ENCODE results near the gene PCSK9.

PCSK9 gene

GRCh38 chr1:55057270-55057955 is 18.1 kb downstream of the PCSK9 start:
- in situ Hi-C loops (cut with MboI; ENCODE audit: low sequenced_read_pairs), result no loop called here

GRCh38 chr1:55057956-55058298 is 18.6 kb downstream of the PCSK9 start:
- in situ Hi-C loops (cut with MboI; ENCODE audit: low sequenced_read_pairs), result no loop called here

GRCh38 chr1:55059302-55060132 is 20.2 kb downstream of the PCSK9 start:
- in situ Hi-C loops (cut with MboI; ENCODE audit: low sequenced_read_pairs), result no loop called here

GRCh38 chr1:55060133-55060999 is 21.0 kb downstream of the PCSK9 start:
- in situ Hi-C loops (cut with MboI; ENCODE audit: low sequenced_read_pairs), result no loop called here

GRCh38 chr1:55061000-55061705 is 21.8 kb downstream of the PCSK9 start:
- in situ Hi-C loops (cut with MboI; ENCODE audit: low sequenced_read_pairs), result no loop called here

GRCh38 chr1:55061706-55062321 is 22.5 kb downstream of the PCSK9 start:
- in situ Hi-C loops (cut with MboI; ENCODE audit: low sequenced_read_pairs), result no loop called here

- in situ Hi-C loops (cut with MboI; ENCODE audit: low sequenced_read_pairs), result no loop called here
These were observed 23.6 kb downstream of the PCSK9 start for GRCh38 chr1:55062801-55063576.

- in situ Hi-C loops (cut with MboI; ENCODE audit: low sequenced_read_pairs), result no loop called here
These were observed 24.2 kb downstream of the PCSK9 start for GRCh38 chr1:55063577-55063942.

GRCh38 chr1:55064071-55064581 is 24.8 kb downstream of the PCSK9 start:
- in situ Hi-C loops (cut with MboI; ENCODE audit: low sequenced_read_pairs), result no loop called here

- in situ Hi-C loops (cut with MboI; ENCODE audit: low sequenced_read_pairs), result no loop called here
These were observed 25.5 kb downstream of the PCSK9 start for GRCh38 chr1:55064861-55065263.

- in situ Hi-C loops (cut with MboI; ENCODE audit: low sequenced_read_pairs), result no loop called here
These were observed 26.3 kb downstream of the PCSK9 start for GRCh38 chr1:55065648-55066047.

GRCh38 chr1:55067022-55067778 is 27.9 kb downstream of the PCSK9 start:
- in situ Hi-C loops (cut with MboI; ENCODE audit: low sequenced_read_pairs), result no loop called here

GRCh38 chr1:55067914-55068313 is 28.6 kb downstream of the PCSK9 start:
- in situ Hi-C loops (cut with MboI; ENCODE audit: low sequenced_read_pairs), result no loop called here

- in situ Hi-C loops (cut with MboI; ENCODE audit: low sequenced_read_pairs), result no loop called here
These were observed 29.3 kb downstream of the PCSK9 start for GRCh38 chr1:55068638-55069037.

- in situ Hi-C loops (cut with MboI; ENCODE audit: low sequenced_read_pairs), result no loop called here
These were observed 29.9 kb downstream of the PCSK9 start for GRCh38 chr1:55069280-55069679.

GRCh38 chr1:55070293-55071164 is 31.2 kb downstream of the PCSK9 start:
- in situ Hi-C loops (cut with MboI; ENCODE audit: low sequenced_read_pairs), result no loop called here

- in situ Hi-C loops (cut with MboI; ENCODE audit: low sequenced_read_pairs), result no loop called here
These were observed 32.1 kb downstream of the PCSK9 start for GRCh38 chr1:55071477-55071876.

All from HL-60/S4 (cell line).